ENCODE data around the gene COX7A2L. TPM values are rescaled to one million over a fixed set of nuclear protein-coding genes. Genes with fewer than 3 reads are reported as not detected.

The COX7A2L gene
- total and polyA plus RNA-seq, 9 donors: 130 to 294 (median 165) TPM

DNA sequence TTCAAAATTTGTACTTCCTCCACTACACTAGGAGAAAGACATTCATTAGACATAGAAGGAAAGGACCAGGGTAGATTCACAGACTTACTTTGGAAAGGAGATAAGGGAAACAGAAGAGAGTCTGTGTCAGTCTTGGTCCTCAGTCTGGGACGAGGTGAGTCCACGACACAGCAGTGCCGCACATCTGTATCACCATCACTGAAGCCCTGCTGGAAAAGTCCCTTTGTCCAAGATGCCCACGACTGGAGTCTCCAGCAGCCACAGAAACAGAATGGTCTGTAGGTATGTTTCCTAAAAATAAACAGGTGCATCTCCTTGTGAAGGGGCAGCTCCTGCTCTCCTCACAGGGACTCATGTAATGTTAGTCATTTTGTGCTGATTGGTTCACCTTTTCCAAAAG, 27.4 kb downstream of the COX7A2L start:
- DNase-seq: no peak
- 92 to 96% (median 93%) methylated on average over 4 of the region's 4 CpGs for WGBS, 3 donors
- H3K36me3 ChIP-seq: no peaks in the 10 kb centered on the region
- H3K4me1 ChIP-seq (ENCODE audit: insufficient read depth): peaks cover 7% of the 10 kb centered on the region
- no peak overlapping the region for H3K4me3 ChIP-seq
- H3K27ac ChIP-seq: no peak overlapping the region
- intact Hi-C loops (cut with DNase I): loop anchor here in 1 of 4 donors (10.0 kb wide), 1 partner anchor 239 kb away; no protein-coding TSS in a partner anchor
- no peaks in the 10 kb centered on the region for H3K27me3 ChIP-seq
- H3K9me3 ChIP-seq: no peaks in the 10 kb centered on the region
- TF ChIP-seq POLR2A (IDR thresholded peaks at IDR 0.05) (no peak), EP300 (IDR thresholded peaks at IDR 0.05) (no peak)
- TF ChIP-seq, protein P1, sequence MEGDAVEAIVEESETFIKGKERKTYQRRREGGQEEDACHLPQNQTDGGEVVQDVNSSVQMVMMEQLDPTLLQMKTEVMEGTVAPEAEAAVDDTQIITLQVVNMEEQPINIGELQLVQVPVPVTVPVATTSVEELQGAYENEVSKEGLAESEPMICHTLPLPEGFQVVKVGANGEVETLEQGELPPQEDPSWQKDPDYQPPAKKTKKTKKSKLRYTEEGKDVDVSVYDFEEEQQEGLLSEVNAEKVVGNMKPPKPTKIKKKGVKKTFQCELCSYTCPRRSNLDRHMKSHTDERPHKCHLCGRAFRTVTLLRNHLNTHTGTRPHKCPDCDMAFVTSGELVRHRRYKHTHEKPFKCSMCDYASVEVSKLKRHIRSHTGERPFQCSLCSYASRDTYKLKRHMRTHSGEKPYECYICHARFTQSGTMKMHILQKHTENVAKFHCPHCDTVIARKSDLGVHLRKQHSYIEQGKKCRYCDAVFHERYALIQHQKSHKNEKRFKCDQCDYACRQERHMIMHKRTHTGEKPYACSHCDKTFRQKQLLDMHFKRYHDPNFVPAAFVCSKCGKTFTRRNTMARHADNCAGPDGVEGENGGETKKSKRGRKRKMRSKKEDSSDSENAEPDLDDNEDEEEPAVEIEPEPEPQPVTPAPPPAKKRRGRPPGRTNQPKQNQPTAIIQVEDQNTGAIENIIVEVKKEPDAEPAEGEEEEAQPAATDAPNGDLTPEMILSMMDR (IDR thresholded peaks at IDR 0.05): no peak

DNA sequence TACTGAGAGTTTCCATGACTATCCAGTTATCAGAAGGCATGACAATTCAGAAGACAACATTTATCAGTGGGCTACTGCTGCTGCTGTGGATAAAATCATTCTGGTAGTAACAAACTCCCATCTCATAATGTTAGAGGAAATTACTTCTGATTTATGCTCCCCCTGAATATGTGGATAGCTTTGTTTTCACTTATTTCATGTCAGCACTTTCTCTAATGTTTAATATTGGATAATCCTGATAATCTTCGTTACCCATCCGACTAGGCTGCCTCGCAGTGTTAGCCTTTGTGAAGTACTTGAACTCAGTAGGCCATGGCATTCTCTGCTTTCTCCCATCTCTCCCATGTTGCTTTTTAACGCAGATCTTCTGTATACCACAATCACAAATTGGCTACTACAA, 28.4 kb downstream of the COX7A2L start:
- H3K36me3 ChIP-seq: no peaks in the 10 kb centered on the region
- no peak for DNase-seq
- H3K27ac ChIP-seq: no peak overlapping the region
- H3K27me3 ChIP-seq: no peaks in the 10 kb centered on the region
- intact Hi-C loops (cut with DNase I): loop anchor here in 1 of 4 donors (10.0 kb wide), 1 partner anchor 238 kb away; no protein-coding TSS in a partner anchor
- H3K4me1 ChIP-seq (ENCODE audit: insufficient read depth): peaks cover 7% of the 10 kb centered on the region
- WGBS, 3 donors: 90 to 94% (median 92%) methylated on average over 4 of the region's 4 CpGs
- TF ChIP-seq POLR2A (IDR thresholded peaks at IDR 0.05) (no peak), EP300 (IDR thresholded peaks at IDR 0.05) (no peak)
- TF ChIP-seq, protein P1 (IDR thresholded peaks at IDR 0.05): no peak
- no peaks in the 10 kb centered on the region for H3K9me3 ChIP-seq
- H3K4me3 ChIP-seq: no peak overlapping the region

DNA sequence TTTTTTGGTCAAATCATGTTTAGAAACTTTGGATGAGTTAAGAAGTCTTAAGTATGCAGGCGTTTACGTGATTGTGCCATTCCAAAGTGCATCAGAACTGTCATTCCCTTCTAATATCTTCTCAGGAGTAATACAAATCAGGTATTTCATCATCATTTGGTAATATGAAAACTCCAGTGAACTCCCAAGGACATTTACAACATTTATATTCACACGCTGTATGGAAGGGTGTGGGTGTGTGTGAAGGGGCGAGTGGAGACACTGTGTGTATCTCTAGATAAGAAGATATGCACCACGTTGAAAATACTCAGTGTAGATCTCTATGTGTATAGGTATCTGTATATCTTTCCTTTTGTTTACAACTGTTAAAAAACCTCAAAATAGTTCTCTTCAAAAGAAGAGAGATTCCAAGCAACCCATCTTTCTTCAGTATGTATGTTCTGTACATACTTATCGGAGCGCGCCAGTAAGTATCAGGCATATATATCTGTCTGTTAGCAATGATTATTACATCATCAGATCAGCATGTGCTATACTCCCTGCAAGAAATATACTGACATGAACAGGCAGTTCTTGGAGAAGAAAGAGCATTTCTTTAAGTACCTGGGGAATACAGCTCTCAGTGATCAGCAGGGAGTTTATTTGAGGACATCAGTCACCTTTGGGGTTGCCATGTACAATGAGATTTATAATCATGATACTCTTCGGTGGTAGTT, 29.3 kb downstream of the COX7A2L start:
- no peaks in the 10 kb centered on the region for H3K9me3 ChIP-seq
- peaks cover 7% of the 10 kb centered on the region for H3K4me1 ChIP-seq (ENCODE audit: insufficient read depth)
- 77 to 80% (median 78%) methylated on average over 9 of the region's 9 CpGs for WGBS, 3 donors
- TF ChIP-seq EP300 (IDR thresholded peaks at IDR 0.05) (no peak), POLR2A (IDR thresholded peaks at IDR 0.05) (no peak)
- TF ChIP-seq, protein P1 (IDR thresholded peaks at IDR 0.05): no peak
- no peak overlapping the region for H3K4me3 ChIP-seq
- H3K36me3 ChIP-seq: no peaks in the 10 kb centered on the region
- no peaks in the 10 kb centered on the region for H3K27me3 ChIP-seq
- DNase-seq: no peak
- no peak overlapping the region for H3K27ac ChIP-seq
- intact Hi-C loops (cut with DNase I): loop anchor here in 1 of 4 donors (10.0 kb wide), 1 partner anchor 237 kb away; no protein-coding TSS in a partner anchor

DNA sequence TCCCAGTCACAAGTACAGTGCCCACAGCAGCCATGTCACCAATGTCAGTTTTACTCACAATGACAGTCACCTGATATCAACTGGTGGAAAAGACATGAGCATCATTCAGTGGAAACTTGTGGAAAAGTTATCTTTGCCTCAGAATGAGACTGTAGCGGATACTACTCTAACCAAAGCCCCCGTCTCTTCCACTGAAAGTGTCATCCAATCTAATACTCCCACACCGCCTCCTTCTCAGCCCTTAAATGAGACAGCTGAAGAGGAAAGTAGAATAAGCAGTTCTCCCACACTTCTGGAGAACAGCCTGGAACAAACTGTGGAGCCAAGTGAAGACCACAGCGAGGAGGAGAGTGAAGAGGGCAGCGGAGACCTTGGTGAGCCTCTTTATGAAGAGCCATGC, 31.3 kb downstream of the COX7A2L start:
- Histone ChIP-seq H3K9me3 (no peaks in the 10 kb centered on the region), H3K4me1 (ENCODE audit: insufficient read depth) (peaks cover 7% of the 10 kb centered on the region), H3K27ac (peak overlapping the region; percentile 24 to 51), H3K36me3 (no peaks in the 10 kb centered on the region), H3K4me3 (no peak overlapping the region), H3K27me3 (no peaks in the 10 kb centered on the region)
- DNase-seq: peak in 1 of 5 donors; percentile 30
- TF ChIP-seq EP300 (IDR thresholded peaks at IDR 0.05) (no peak), POLR2A (IDR thresholded peaks at IDR 0.05) (no peak)
- TF ChIP-seq, protein P1 (IDR thresholded peaks at IDR 0.05): no peak
- intact Hi-C loops (cut with DNase I): loop anchor here in 3 of 4 donors (2.0 to 10.0 kb wide), 2 partner anchors 233 to 235 kb away; no protein-coding TSS in a partner anchor
- 31 to 48% (median 34%) methylated on average over 5 of the region's 5 CpGs for WGBS, 3 donors

Measured in ovary (tissue), 9 donors.